GM18909 (cell line): Measurements from ENCODE around the gene DLGAP3.
A peak's percentile ranks its signal among the peaks of the same experiment; 100 is the strongest.

ENCODE experiments used
- ATAC-seq: cut with Tn5 transposase; IDR thresholded peaks from one replicate; pipeline ENCODE4 v1.9.1; 2021; ENCODE audit warnings: mild to moderate bottlenecking; ENCODE audit not compliant: unreplicated experiment, poor library complexity

The DLGAP3 gene

GRCh38 chr1:34868230-34869049 lies 61.0 kb downstream of the DLGAP3 start:
- no peak for ATAC-seq

- ATAC-seq, result no peak
These were observed 62.0 kb downstream of the DLGAP3 start for GRCh38 chr1:34867415-34867814.

GRCh38 chr1:34866762-34867109 lies 62.7 kb downstream of the DLGAP3 start:
- ATAC-seq, result no peak

- no peak for ATAC-seq
These were observed 63.3 kb downstream of the DLGAP3 start for GRCh38 chr1:34865981-34866761.

GRCh38 chr1:34865573-34865972 lies 63.9 kb downstream of the DLGAP3 start:
- ATAC-seq, result no peak

GRCh38 chr1:34864759-34865158 lies 64.7 kb downstream of the DLGAP3 start:
- ATAC-seq, result no peak

- no peak for ATAC-seq
These were observed 65.9 kb downstream of the DLGAP3 start for GRCh38 chr1:34863501-34863900.

- ATAC-seq, result peak; percentile 96
These were observed 69.8 kb downstream of the DLGAP3 start, which contains the start of gene SMIM12 for GRCh38 chr1:34859446-34860200. SMIM12 (minus strand) TSS chr1:34859749; CDS start chr1:34855977, 3,772 bp downstream.

- ATAC-seq, result no peak
These were observed 70.5 kb downstream of the DLGAP3 start for GRCh38 chr1:34858901-34859445.

- ATAC-seq, result no peak
These were observed 72.8 kb downstream of the DLGAP3 start for GRCh38 chr1:34856697-34857096.

GRCh38 chr1:34852677-34853217 lies 76.7 kb downstream of the DLGAP3 start:
- ATAC-seq, result peak; percentile 94

GRCh38 chr1:34851431-34852105 lies 77.9 kb downstream of the DLGAP3 start:
- ATAC-seq, result no peak

GRCh38 chr1:34850382-34850781 lies 79.1 kb downstream of the DLGAP3 start:
- no peak for ATAC-seq

- no peak for ATAC-seq
These were observed 82.4 kb downstream of the DLGAP3 start for GRCh38 chr1:34847094-34847493.

- ATAC-seq, result no peak
These were observed 83.2 kb downstream of the DLGAP3 start for GRCh38 chr1:34846265-34846664.

- no peak for ATAC-seq
These were observed 84.1 kb downstream of the DLGAP3 start for GRCh38 chr1:34845131-34845901.

GRCh38 chr1:34844252-34844634 lies 85.2 kb downstream of the DLGAP3 start:
- ATAC-seq, result no peak

- ATAC-seq, result no peak
These were observed 85.8 kb downstream of the DLGAP3 start for GRCh38 chr1:34843392-34844251.
